ENCODE measurements around the gene GRP. TPM values are rescaled to one million over a fixed set of nuclear protein-coding genes. Genes with fewer than 3 reads are reported as not detected.

Gene GRP
- total RNA-seq, 4 donors from 2014 or later: 0.67 to 8.6 (median 2.9) TPM; not detected in 1

- no peak overlapping the region for H3K27ac ChIP-seq
- 3 to 5% methylated on average over 19 to 24 of the region's 41 CpGs for WGBS, 2 donors
- no peak for DNase-seq
- intact Hi-C loops (cut with DNase I): no loop called here
- TF ChIP-seq CTCF (IDR thresholded peaks at IDR 0.05) (no peak), POLR2A (IDR thresholded peaks at IDR 0.05) (no peak)
- H3K4me3 ChIP-seq (replicated peaks in 1 of 3): no peak overlapping the region
- H3K27me3 ChIP-seq: peaks cover 42% of the 10 kb centered on the region
- peaks cover 12 to 16% of the 10 kb centered on the region in 2 donors for H3K4me1 ChIP-seq
- no peaks in the 10 kb centered on the region for H3K9me3 ChIP-seq
- H3K36me3 ChIP-seq: no peaks in the 10 kb centered on the region
Observed at GRCh38 chr18:59264651-59265245, 44.8 kb downstream of the GRP start.

GRCh38 chr18:59265246-59265973, 45.5 kb downstream of the GRP start:
- no peaks in the 10 kb centered on the region for H3K36me3 ChIP-seq
- H3K4me3 ChIP-seq (replicated peaks in 1 of 3): no peak overlapping the region
- no peak for TF ChIP-seq POLR2A (IDR thresholded peaks at IDR 0.05)
- TF ChIP-seq CTCF (IDR thresholded peaks at IDR 0.05): no peak
- peaks cover 47% of the 10 kb centered on the region for H3K27me3 ChIP-seq
- peaks cover 13 to 16% of the 10 kb centered on the region in 2 donors for H3K4me1 ChIP-seq
- H3K27ac ChIP-seq: no peak overlapping the region
- DNase-seq: no peak
- intact Hi-C loops (cut with DNase I): no loop called here
- 3 to 6% methylated on average over 21 to 28 of the region's 38 CpGs for WGBS, 2 donors
- H3K9me3 ChIP-seq: no peaks in the 10 kb centered on the region

GRCh38 chr18:59265974-59266369, 46.0 kb downstream of the GRP start:
- no peak for DNase-seq
- Histone ChIP-seq H3K27me3 (peaks cover 53% of the 10 kb centered on the region), H3K27ac (no peak overlapping the region), H3K4me3 (replicated peaks in 1 of 3) (no peak overlapping the region), H3K4me1 (peaks cover 13 to 16% of the 10 kb centered on the region in 2 donors), H3K36me3 (no peaks in the 10 kb centered on the region), H3K9me3 (no peaks in the 10 kb centered on the region)
- WGBS, 2 donors: 9 to 12% methylated on average over 9 to 12 of the region's 12 CpGs
- intact Hi-C loops (cut with DNase I): no loop called here
- TF ChIP-seq CTCF (IDR thresholded peaks at IDR 0.05) (no peak), POLR2A (IDR thresholded peaks at IDR 0.05) (no peak)

GRCh38 chr18:59266459-59266858, 46.5 kb downstream of the GRP start:
- no peak for DNase-seq

More at GRCh38 chr18:59266459-59266858, 46.5 kb downstream of the GRP start:
- Histone ChIP-seq H3K27me3 (peaks cover 58% of the 10 kb centered on the region), H3K9me3 (no peaks in the 10 kb centered on the region), H3K4me3 (replicated peaks in 1 of 3) (no peak overlapping the region), H3K27ac (no peak overlapping the region), H3K4me1 (peaks cover 13 to 16% of the 10 kb centered on the region in 2 donors), H3K36me3 (no peaks in the 10 kb centered on the region)
- TF ChIP-seq POLR2A (IDR thresholded peaks at IDR 0.05) (no peak), CTCF (IDR thresholded peaks at IDR 0.05) (no peak)
- intact Hi-C loops (cut with DNase I): no loop called here
- WGBS, 2 donors: 15 to 21% methylated on average over 1 of the region's 1 CpG

All from thyroid gland (tissue), 4 donors.